ENCODE data around the gene YTHDC1.

Gene YTHDC1

DNA sequence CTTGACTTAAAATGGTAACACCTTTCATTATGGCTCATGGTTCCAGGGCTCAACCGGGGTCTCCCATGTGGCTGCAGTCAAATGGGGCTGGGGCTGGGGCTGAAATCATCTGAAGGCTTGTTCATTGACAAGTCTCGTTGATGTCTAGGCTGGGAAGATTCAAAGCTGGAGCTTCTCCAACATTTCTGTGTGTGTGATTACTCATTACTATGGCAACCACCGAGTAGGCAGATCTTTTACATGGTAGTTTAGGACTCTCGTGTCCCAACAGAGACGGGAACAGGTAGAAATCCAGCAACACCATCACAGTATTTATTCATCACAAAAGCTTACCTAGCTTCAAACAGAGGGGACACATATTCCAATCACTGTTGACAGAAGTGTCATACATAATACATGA lies 7.8 kb downstream of the YTHDC1 start:
- peak overlapping the region; percentile 52 for H3K4me3 ChIP-seq (ENCODE audit: low read length, poor library complexity, severe bottlenecking)
- H3K4me2 ChIP-seq (ENCODE audit: low read depth, low read length, poor library complexity, severe bottlenecking): peak overlapping the region; percentile 77
- H3K9me3 ChIP-seq (ENCODE audit: insufficient read depth, low read depth, low read length): no peaks in the 10 kb centered on the region
- no peaks in the 10 kb centered on the region for H3K27me3 ChIP-seq (ENCODE audit: insufficient read depth, low read length, poor library complexity, severe bottlenecking)
- TF ChIP-seq, protein P1, sequence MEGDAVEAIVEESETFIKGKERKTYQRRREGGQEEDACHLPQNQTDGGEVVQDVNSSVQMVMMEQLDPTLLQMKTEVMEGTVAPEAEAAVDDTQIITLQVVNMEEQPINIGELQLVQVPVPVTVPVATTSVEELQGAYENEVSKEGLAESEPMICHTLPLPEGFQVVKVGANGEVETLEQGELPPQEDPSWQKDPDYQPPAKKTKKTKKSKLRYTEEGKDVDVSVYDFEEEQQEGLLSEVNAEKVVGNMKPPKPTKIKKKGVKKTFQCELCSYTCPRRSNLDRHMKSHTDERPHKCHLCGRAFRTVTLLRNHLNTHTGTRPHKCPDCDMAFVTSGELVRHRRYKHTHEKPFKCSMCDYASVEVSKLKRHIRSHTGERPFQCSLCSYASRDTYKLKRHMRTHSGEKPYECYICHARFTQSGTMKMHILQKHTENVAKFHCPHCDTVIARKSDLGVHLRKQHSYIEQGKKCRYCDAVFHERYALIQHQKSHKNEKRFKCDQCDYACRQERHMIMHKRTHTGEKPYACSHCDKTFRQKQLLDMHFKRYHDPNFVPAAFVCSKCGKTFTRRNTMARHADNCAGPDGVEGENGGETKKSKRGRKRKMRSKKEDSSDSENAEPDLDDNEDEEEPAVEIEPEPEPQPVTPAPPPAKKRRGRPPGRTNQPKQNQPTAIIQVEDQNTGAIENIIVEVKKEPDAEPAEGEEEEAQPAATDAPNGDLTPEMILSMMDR (conservative IDR thresholded peaks at IDR 0.05; ENCODE audit: low read length): no peak
- no peaks in the 10 kb centered on the region for H3K9me2 ChIP-seq (replicated peaks; ENCODE audit: low read depth, low read length)
- peaks cover 98% of the 10 kb centered on the region for H4K20me1 ChIP-seq (ENCODE audit: insufficient read depth, low read length, poor library complexity, severe bottlenecking)
- H3K4me1 ChIP-seq (ENCODE audit: insufficient read depth, low read length, poor library complexity, severe bottlenecking): peaks cover 54% of the 10 kb centered on the region
- H3K79me2 ChIP-seq (ENCODE audit: insufficient read depth, low read length): peaks cover 100% of the 10 kb centered on the region
- peak overlapping the region; percentile 32 for H3K9ac ChIP-seq (ENCODE audit: low read depth, low read length, poor library complexity, severe bottlenecking)
- peaks cover 11% of the 10 kb centered on the region; the same call in 1 of the 2 replicates for H3K36me3 ChIP-seq (ENCODE audit: insufficient read depth, low read length)
- H2AFZ ChIP-seq (ENCODE audit: low read length): no peak overlapping the region
- no peaks in the 10 kb centered on the region for H3F3A ChIP-seq (ENCODE audit: low read depth)

DNA sequence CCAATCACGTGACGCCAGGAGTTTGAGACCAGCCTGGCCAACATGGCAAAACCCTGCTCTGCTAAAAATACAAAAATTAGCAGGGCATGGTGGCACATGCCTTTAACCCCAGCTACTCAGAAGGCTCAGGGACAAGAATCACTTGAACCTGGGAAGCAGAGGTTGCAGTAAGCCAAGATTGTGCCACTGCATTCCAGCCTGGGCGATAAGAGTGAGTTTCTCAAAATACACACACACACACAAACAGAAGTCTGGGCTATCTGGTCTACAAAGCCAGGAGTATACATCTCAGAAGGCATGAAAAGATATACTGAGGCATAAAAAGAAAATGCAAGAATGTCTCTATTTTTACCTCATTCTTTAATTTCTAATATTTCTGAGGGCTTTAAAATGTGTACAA lies 11.3 kb downstream of the YTHDC1 start:
- Histone ChIP-seq H3K9me2 (replicated peaks; ENCODE audit: low read depth, low read length) (no peaks in the 10 kb centered on the region), H3K4me2 (ENCODE audit: low read depth, low read length, poor library complexity, severe bottlenecking) (peak overlapping the region; percentile 77), H3K79me2 (ENCODE audit: insufficient read depth, low read length) (peaks cover 94% of the 10 kb centered on the region), H3K4me1 (ENCODE audit: insufficient read depth, low read length, poor library complexity, severe bottlenecking) (peaks cover 31% of the 10 kb centered on the region), H2AFZ (ENCODE audit: low read length) (no peak overlapping the region), H3K36me3 (ENCODE audit: insufficient read depth, low read length) (peaks cover 43% of the 10 kb centered on the region), H3K9me3 (ENCODE audit: insufficient read depth, low read depth, low read length) (no peaks in the 10 kb centered on the region), H4K20me1 (ENCODE audit: insufficient read depth, low read length, poor library complexity, severe bottlenecking) (peaks cover 94% of the 10 kb centered on the region), H3K4me3 (ENCODE audit: low read length, poor library complexity, severe bottlenecking) (no peak overlapping the region), H3K27me3 (ENCODE audit: insufficient read depth, low read length, poor library complexity, severe bottlenecking) (no peaks in the 10 kb centered on the region), H3K9ac (ENCODE audit: low read depth, low read length, poor library complexity, severe bottlenecking) (no peak overlapping the region), H3F3A (ENCODE audit: low read depth) (no peaks in the 10 kb centered on the region)
- TF ChIP-seq, protein P1 (conservative IDR thresholded peaks at IDR 0.05; ENCODE audit: low read length): no peak
- TF ChIP-seq EZH2phosphoT487 (IDR thresholded peaks at IDR 0.05; ENCODE audit: borderline replicate concordance): no peak

DNA sequence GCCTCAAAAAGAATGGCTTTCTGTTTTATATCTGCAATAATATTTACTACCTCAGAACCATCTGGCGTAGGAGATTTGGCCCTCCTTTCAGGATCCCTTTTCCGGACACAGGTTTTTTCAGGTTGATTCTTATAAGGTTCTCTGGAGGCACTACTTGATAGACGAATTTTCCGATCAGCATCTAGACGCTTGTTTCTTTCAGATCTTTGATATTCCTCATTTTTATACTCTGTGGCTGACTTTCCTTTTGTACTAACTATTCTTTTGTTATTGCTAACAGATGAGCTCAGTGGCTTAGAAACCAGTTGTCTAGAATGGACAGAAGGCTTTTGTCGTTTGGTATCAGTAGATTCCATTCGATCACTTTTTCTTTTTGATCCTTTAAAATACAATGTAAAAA lies 12.4 kb downstream of the YTHDC1 start:
- Histone ChIP-seq H4K20me1 (ENCODE audit: insufficient read depth, low read length, poor library complexity, severe bottlenecking) (peaks cover 94% of the 10 kb centered on the region), H3K9me2 (replicated peaks; ENCODE audit: low read depth, low read length) (no peaks in the 10 kb centered on the region), H3F3A (ENCODE audit: low read depth) (no peaks in the 10 kb centered on the region), H3K9me3 (ENCODE audit: insufficient read depth, low read depth, low read length) (no peaks in the 10 kb centered on the region), H3K4me3 (ENCODE audit: low read length, poor library complexity, severe bottlenecking) (no peak overlapping the region), H3K9ac (ENCODE audit: low read depth, low read length, poor library complexity, severe bottlenecking) (no peak overlapping the region), H3K4me2 (ENCODE audit: low read depth, low read length, poor library complexity, severe bottlenecking) (no peak overlapping the region), H3K79me2 (ENCODE audit: insufficient read depth, low read length) (peaks cover 83% of the 10 kb centered on the region), H2AFZ (ENCODE audit: low read length) (no peak overlapping the region), H3K4me1 (ENCODE audit: insufficient read depth, low read length, poor library complexity, severe bottlenecking) (peaks cover 25% of the 10 kb centered on the region), H3K36me3 (ENCODE audit: insufficient read depth, low read length) (peaks cover 54% of the 10 kb centered on the region), H3K27me3 (ENCODE audit: insufficient read depth, low read length, poor library complexity, severe bottlenecking) (no peaks in the 10 kb centered on the region)
- no peak for TF ChIP-seq EZH2phosphoT487 (IDR thresholded peaks at IDR 0.05; ENCODE audit: borderline replicate concordance)
- TF ChIP-seq, protein P1 (conservative IDR thresholded peaks at IDR 0.05; ENCODE audit: low read length): no peak

Measured in Loucy (cell line).